ENCODE results near the gene KCNAB1.

Gene KCNAB1

GRCh38 chr3:156577736-156578135 lies 457.4 kb downstream of the KCNAB1 start:
- Histone ChIP-seq H3K4me3 (ENCODE audit: control insufficient read depth in 1 of 7, extremely low read depth in 1 of 7, insufficient read depth in 4 of 7, low read depth in 2 of 7, low read length in 6 of 7) (no peak overlapping the region), H3K27ac (ENCODE audit: insufficient read depth in 1 of 2, low read depth in 1 of 2, low read length in 2 of 2, poor library complexity in 1 of 2, severe bottlenecking in 2 of 2) (no peak overlapping the region), H3K27me3 (replicated peaks in 2 of 5; ENCODE audit: control insufficient read depth in 4 of 5, insufficient read depth in 5 of 5, low read length in 4 of 5) (no peaks in the 10 kb centered on the region), H3K9me3 (ENCODE audit: control extremely low read depth in 1 of 5, control insufficient read depth in 4 of 5, insufficient read depth in 2 of 5, low read depth in 1 of 5, low read length in 4 of 5) (no peaks in the 10 kb centered on the region), H3K36me3 (ENCODE audit: control insufficient read depth in 4 of 4, insufficient read depth in 4 of 4, low read length in 3 of 4) (no peaks in the 10 kb centered on the region), H3K4me1 (ENCODE audit: control extremely low read depth in 1 of 4, control insufficient read depth in 4 of 4, insufficient read depth in 4 of 4, low read length in 3 of 4) (peaks cover 5 to 42% (median 6%) of the 10 kb centered on the region in 4 experiments)
- CTCF ChIA-PET: no interaction called here
- POLR2A ChIA-PET: no interaction called here
- DNase-seq: no peak

- no peaks in the 10 kb centered on the region for H3K27me3 ChIP-seq (replicated peaks in 2 of 5; ENCODE audit: control insufficient read depth in 4 of 5, insufficient read depth in 5 of 5, low read length in 4 of 5)
- DNase-seq: peak in 2 of 3 donors; percentile 49 to 59
- H3K4me3 ChIP-seq (ENCODE audit: control insufficient read depth in 1 of 7, extremely low read depth in 1 of 7, insufficient read depth in 4 of 7, low read depth in 2 of 7, low read length in 6 of 7): peak overlapping the region in 1 of 7 experiments; percentile 30
- no peaks in the 10 kb centered on the region for H3K9me3 ChIP-seq (ENCODE audit: control extremely low read depth in 1 of 5, control insufficient read depth in 4 of 5, insufficient read depth in 2 of 5, low read depth in 1 of 5, low read length in 4 of 5)
- POLR2A ChIA-PET: no interaction called here
- peaks cover 5 to 51% (median 8%) of the 10 kb centered on the region in 4 experiments for H3K4me1 ChIP-seq (ENCODE audit: control extremely low read depth in 1 of 4, control insufficient read depth in 4 of 4, insufficient read depth in 4 of 4, low read length in 3 of 4)
- CTCF ChIA-PET: no interaction called here
- 40% methylated on average over 1 of the region's 2 CpGs for WGBS (ENCODE audit: insufficient coverage)
- peak overlapping the region in 1 of 2 experiments; percentile 7 for H3K27ac ChIP-seq (ENCODE audit: insufficient read depth in 1 of 2, low read depth in 1 of 2, low read length in 2 of 2, poor library complexity in 1 of 2, severe bottlenecking in 2 of 2)
- H3K36me3 ChIP-seq (ENCODE audit: control insufficient read depth in 4 of 4, insufficient read depth in 4 of 4, low read length in 3 of 4): no peaks in the 10 kb centered on the region
Observed at GRCh38 chr3:156579427-156579851, 459.1 kb downstream of the KCNAB1 start.

GRCh38 chr3:156581033-156581432 lies 460.7 kb downstream of the KCNAB1 start:
- Histone ChIP-seq H3K4me1 (ENCODE audit: control extremely low read depth in 1 of 4, control insufficient read depth in 4 of 4, insufficient read depth in 4 of 4, low read length in 3 of 4) (peaks cover 5 to 51% (median 8%) of the 10 kb centered on the region in 4 experiments), H3K27ac (ENCODE audit: insufficient read depth in 1 of 2, low read depth in 1 of 2, low read length in 2 of 2, poor library complexity in 1 of 2, severe bottlenecking in 2 of 2) (no peak overlapping the region), H3K9me3 (ENCODE audit: control extremely low read depth in 1 of 5, control insufficient read depth in 4 of 5, insufficient read depth in 2 of 5, low read depth in 1 of 5, low read length in 4 of 5) (no peaks in the 10 kb centered on the region), H3K4me3 (ENCODE audit: control insufficient read depth in 1 of 7, extremely low read depth in 1 of 7, insufficient read depth in 4 of 7, low read depth in 2 of 7, low read length in 6 of 7) (peak overlapping the region in 1 of 7 experiments; percentile 5), H3K27me3 (replicated peaks in 2 of 5; ENCODE audit: control insufficient read depth in 4 of 5, insufficient read depth in 5 of 5, low read length in 4 of 5) (no peaks in the 10 kb centered on the region), H3K36me3 (ENCODE audit: control insufficient read depth in 4 of 4, insufficient read depth in 4 of 4, low read length in 3 of 4) (no peaks in the 10 kb centered on the region)
- DNase-seq: peak in 1 of 3 donors; percentile 18
- CTCF ChIA-PET: no interaction called here
- WGBS (ENCODE audit: insufficient coverage): 100% methylated on average over 3 of the region's 4 CpGs
- POLR2A ChIA-PET: no interaction called here

DNA sequence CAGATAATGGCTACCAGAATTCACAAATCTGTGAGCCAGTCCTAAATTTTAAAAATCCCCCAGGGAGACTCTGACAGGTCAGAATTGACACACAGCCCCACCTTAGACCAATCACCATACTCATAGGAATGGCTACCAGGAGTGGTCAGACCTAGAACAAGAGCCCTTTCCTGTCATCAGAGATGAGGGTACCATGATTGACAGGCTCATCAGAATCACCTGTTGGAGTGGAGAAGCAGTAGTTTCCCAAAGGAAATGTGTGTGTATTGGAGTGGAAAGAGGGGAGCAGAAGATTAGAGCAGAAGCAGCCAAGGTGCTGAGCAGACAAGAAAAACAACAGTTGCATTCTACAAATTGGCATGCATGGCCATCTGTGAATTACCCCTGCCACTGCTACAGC lies 461.6 kb downstream of the KCNAB1 start:
- CTCF ChIA-PET: no interaction called here
- H3K27ac ChIP-seq (ENCODE audit: insufficient read depth in 1 of 2, low read depth in 1 of 2, low read length in 2 of 2, poor library complexity in 1 of 2, severe bottlenecking in 2 of 2): no peak overlapping the region

DNA sequence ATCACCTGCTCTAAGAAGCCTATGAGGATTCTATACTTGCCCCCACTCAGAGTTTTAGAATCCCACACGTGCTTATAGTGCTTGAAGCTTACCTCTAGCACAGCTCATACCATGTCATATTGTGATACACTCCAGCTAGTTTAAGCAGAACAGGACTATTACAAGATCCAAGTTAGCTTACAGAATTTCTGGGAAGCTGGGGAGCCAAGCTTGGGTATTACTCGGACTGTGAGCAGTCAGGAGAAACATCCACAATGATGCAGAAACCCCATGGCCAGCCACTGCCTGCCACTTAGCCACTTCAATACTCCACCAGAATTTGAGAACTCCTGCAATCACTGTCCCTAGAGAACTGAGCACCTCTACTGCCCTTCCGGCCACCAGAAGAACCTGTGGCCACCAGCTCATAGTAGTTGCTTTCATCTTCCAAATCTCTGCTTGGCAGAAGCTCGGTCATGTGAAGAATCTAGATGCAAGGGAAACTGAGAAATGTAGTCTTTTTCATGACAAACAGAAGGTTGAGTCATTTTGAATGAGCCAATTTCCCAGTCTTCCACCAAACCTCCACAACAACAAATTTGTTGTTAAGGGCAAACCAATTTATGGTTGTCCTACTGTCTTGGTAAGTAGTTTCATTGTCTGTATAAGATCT lies 462.3 kb downstream of the KCNAB1 start:
- CTCF ChIA-PET: no interaction called here
- Histone ChIP-seq H3K4me1 (ENCODE audit: control extremely low read depth in 1 of 4, control insufficient read depth in 4 of 4, insufficient read depth in 4 of 4, low read length in 3 of 4) (peaks cover 5 to 55% (median 10%) of the 10 kb centered on the region in 4 experiments), H3K27me3 (replicated peaks in 2 of 5; ENCODE audit: control insufficient read depth in 4 of 5, insufficient read depth in 5 of 5, low read length in 4 of 5) (no peaks in the 10 kb centered on the region), H3K27ac (ENCODE audit: insufficient read depth in 1 of 2, low read depth in 1 of 2, low read length in 2 of 2, poor library complexity in 1 of 2, severe bottlenecking in 2 of 2) (no peak overlapping the region), H3K9me3 (ENCODE audit: control extremely low read depth in 1 of 5, control insufficient read depth in 4 of 5, insufficient read depth in 2 of 5, low read depth in 1 of 5, low read length in 4 of 5) (no peaks in the 10 kb centered on the region), H3K4me3 (ENCODE audit: control insufficient read depth in 1 of 7, extremely low read depth in 1 of 7, insufficient read depth in 4 of 7, low read depth in 2 of 7, low read length in 6 of 7) (no peak overlapping the region), H3K36me3 (ENCODE audit: control insufficient read depth in 4 of 4, insufficient read depth in 4 of 4, low read length in 3 of 4) (no peaks in the 10 kb centered on the region)
- POLR2A ChIA-PET: no interaction called here
- DNase-seq: no peak
- WGBS (ENCODE audit: insufficient coverage): 100% methylated on average over 3 of the region's 4 CpGs

More for the DNA sequence above, 461.6 kb downstream of the KCNAB1 start:
- DNase-seq: no peak
- no peak overlapping the region for H3K4me3 ChIP-seq (ENCODE audit: control insufficient read depth in 1 of 7, extremely low read depth in 1 of 7, insufficient read depth in 4 of 7, low read depth in 2 of 7, low read length in 6 of 7)
- no peaks in the 10 kb centered on the region for H3K9me3 ChIP-seq (ENCODE audit: control extremely low read depth in 1 of 5, control insufficient read depth in 4 of 5, insufficient read depth in 2 of 5, low read depth in 1 of 5, low read length in 4 of 5)
- POLR2A ChIA-PET: no interaction called here
- H3K36me3 ChIP-seq (ENCODE audit: control insufficient read depth in 4 of 4, insufficient read depth in 4 of 4, low read length in 3 of 4): no peaks in the 10 kb centered on the region
- H3K4me1 ChIP-seq (ENCODE audit: control extremely low read depth in 1 of 4, control insufficient read depth in 4 of 4, insufficient read depth in 4 of 4, low read length in 3 of 4): peaks cover 5 to 50% (median 9%) of the 10 kb centered on the region in 4 experiments
- H3K27me3 ChIP-seq (replicated peaks in 2 of 5; ENCODE audit: control insufficient read depth in 4 of 5, insufficient read depth in 5 of 5, low read length in 4 of 5): no peaks in the 10 kb centered on the region

DNA sequence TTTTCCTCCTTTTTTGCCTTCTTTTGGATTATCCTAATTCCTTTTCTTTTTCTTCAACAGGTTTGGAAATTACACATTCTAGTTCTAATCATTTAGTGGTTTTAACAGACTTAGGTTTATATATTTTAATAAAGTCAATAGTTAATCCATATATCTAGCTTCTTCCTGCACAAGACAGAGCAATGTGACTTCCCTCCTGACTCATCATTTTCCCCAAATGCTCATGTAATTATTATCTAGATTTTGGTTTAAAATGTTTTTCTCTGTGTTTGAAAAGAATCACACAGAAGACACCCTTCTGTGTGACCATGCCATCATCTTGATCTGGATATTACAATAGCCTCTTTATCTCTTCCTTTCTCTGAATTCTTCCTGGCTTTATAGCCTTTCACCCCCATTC lies 463.1 kb downstream of the KCNAB1 start:
- POLR2A ChIA-PET: no interaction called here
- peak in 2 of 3 donors; percentile 10 to 20 for DNase-seq
- Histone ChIP-seq H3K36me3 (ENCODE audit: control insufficient read depth in 4 of 4, insufficient read depth in 4 of 4, low read length in 3 of 4) (no peaks in the 10 kb centered on the region), H3K27ac (ENCODE audit: insufficient read depth in 1 of 2, low read depth in 1 of 2, low read length in 2 of 2, poor library complexity in 1 of 2, severe bottlenecking in 2 of 2) (no peak overlapping the region), H3K27me3 (replicated peaks in 2 of 5; ENCODE audit: control insufficient read depth in 4 of 5, insufficient read depth in 5 of 5, low read length in 4 of 5) (no peaks in the 10 kb centered on the region), H3K9me3 (ENCODE audit: control extremely low read depth in 1 of 5, control insufficient read depth in 4 of 5, insufficient read depth in 2 of 5, low read depth in 1 of 5, low read length in 4 of 5) (no peaks in the 10 kb centered on the region), H3K4me3 (ENCODE audit: control insufficient read depth in 1 of 7, extremely low read depth in 1 of 7, insufficient read depth in 4 of 7, low read depth in 2 of 7, low read length in 6 of 7) (no peak overlapping the region), H3K4me1 (ENCODE audit: control extremely low read depth in 1 of 4, control insufficient read depth in 4 of 4, insufficient read depth in 4 of 4, low read length in 3 of 4) (peaks cover 5 to 54% (median 11%) of the 10 kb centered on the region in 4 experiments)
- CTCF ChIA-PET: no interaction called here

DNA sequence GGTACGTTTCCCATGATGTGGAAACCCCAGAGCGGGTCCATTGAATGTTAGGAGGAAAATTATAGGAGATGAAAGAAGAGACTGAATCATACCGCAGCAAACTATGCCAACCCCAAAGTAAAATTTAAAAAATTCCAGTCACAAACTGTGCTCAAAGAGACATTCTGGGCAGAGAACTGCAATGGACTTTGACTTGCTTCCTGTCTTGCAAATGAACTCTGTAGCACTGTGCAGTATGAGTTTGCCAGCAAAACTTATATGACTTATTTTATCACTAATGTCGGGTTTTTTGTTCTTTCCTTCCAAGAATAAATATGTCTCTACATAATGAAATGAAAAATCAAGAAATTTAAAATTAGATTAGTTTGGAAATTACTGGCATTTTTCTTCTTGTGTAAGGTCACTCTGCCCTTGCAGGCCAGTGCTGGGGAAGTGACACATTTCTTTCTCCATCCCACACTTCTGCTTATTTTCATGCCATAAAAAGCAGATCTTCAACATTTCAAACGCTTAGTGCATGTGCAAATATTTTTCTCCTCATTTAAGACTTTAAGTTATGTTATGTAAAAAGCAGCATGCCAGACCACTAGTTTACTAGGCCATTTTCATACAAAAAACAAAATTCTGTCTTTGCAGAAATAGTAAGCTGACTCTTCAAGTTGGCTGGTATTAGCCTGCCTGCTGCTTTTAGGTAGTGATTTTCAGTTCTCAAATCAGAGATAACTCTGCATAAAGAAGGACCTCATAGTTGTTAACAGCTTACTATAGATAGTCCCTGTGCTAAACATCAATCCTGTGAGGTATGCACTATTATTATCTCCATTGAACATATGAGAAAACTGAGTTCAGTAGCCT lies 466.8 kb downstream of the KCNAB1 start:
- H3K27me3 ChIP-seq (replicated peaks in 2 of 5; ENCODE audit: control insufficient read depth in 4 of 5, insufficient read depth in 5 of 5, low read length in 4 of 5): no peaks in the 10 kb centered on the region
- H3K4me3 ChIP-seq (ENCODE audit: control insufficient read depth in 1 of 7, extremely low read depth in 1 of 7, insufficient read depth in 4 of 7, low read depth in 2 of 7, low read length in 6 of 7): no peak overlapping the region
- H3K27ac ChIP-seq (ENCODE audit: insufficient read depth in 1 of 2, low read depth in 1 of 2, low read length in 2 of 2, poor library complexity in 1 of 2, severe bottlenecking in 2 of 2): no peak overlapping the region
- H3K36me3 ChIP-seq (ENCODE audit: control insufficient read depth in 4 of 4, insufficient read depth in 4 of 4, low read length in 3 of 4): no peaks in the 10 kb centered on the region
- POLR2A ChIA-PET: no interaction called here
- WGBS (ENCODE audit: insufficient coverage): 100% methylated on average over 1 of the region's 5 CpGs
- CTCF ChIA-PET: interaction anchor here (0.9 to 1.4 kb wide), 2 partner anchors 11 to 547 kb away, joined by 3 to 8 read pairs; no protein-coding TSS in a partner anchor
- peak in 2 of 3 donors; percentile 40 to 47 for DNase-seq
- H3K4me1 ChIP-seq (ENCODE audit: control extremely low read depth in 1 of 4, control insufficient read depth in 4 of 4, insufficient read depth in 4 of 4, low read length in 3 of 4): peaks cover 0 to 30% (median 5%) of the 10 kb centered on the region in 4 experiments
- H3K9me3 ChIP-seq (ENCODE audit: control extremely low read depth in 1 of 5, control insufficient read depth in 4 of 5, insufficient read depth in 2 of 5, low read depth in 1 of 5, low read length in 4 of 5): no peaks in the 10 kb centered on the region
